Measurements from ENCODE around the gene PLXND1.
A peak's percentile ranks its signal among the peaks of the same experiment; 100 is the strongest.

PLXND1 gene

GRCh38 chr3:129627350-129628168 lies 21.1 kb upstream of the PLXND1 start:
- DNase-seq: peak; percentile 73

- DNase-seq: peak; percentile 86
These were observed 20.4 kb upstream of the PLXND1 start for GRCh38 chr3:129626744-129627349.

GRCh38 chr3:129625072-129625874 lies 18.8 kb upstream of the PLXND1 start:
- DNase-seq: no peak

- DNase-seq: no peak
These were observed 18.0 kb upstream of the PLXND1 start for GRCh38 chr3:129624347-129625071.

GRCh38 chr3:129623447-129624118 lies 17.1 kb upstream of the PLXND1 start:
- DNase-seq: no peak

GRCh38 chr3:129622933-129623332 lies 16.5 kb upstream of the PLXND1 start:
- no peak for DNase-seq

- DNase-seq: no peak
These were observed 15.9 kb upstream of the PLXND1 start for GRCh38 chr3:129622226-129622874.

GRCh38 chr3:129621626-129622225 lies 15.2 kb upstream of the PLXND1 start:
- DNase-seq: no peak

- DNase-seq: no peak
These were observed 14.5 kb upstream of the PLXND1 start for GRCh38 chr3:129620828-129621559.

GRCh38 chr3:129619726-129620162 lies 13.3 kb upstream of the PLXND1 start:
- DNase-seq: no peak

- DNase-seq: no peak
These were observed 12.6 kb upstream of the PLXND1 start for GRCh38 chr3:129618901-129619671.

GRCh38 chr3:129618186-129618820 lies 11.8 kb upstream of the PLXND1 start:
- DNase-seq: no peak

- DNase-seq: no peak
These were observed 11.1 kb upstream of the PLXND1 start for GRCh38 chr3:129617381-129618185.

- no peak for DNase-seq
These were observed 10.2 kb upstream of the PLXND1 start for GRCh38 chr3:129616713-129617112.

GRCh38 chr3:129616291-129616690 lies 9.8 kb upstream of the PLXND1 start:
- DNase-seq: no peak

GRCh38 chr3:129615751-129616281 lies 9.3 kb upstream of the PLXND1 start:
- DNase-seq: no peak

GRCh38 chr3:129614927-129615363 lies 8.5 kb upstream of the PLXND1 start:
- no peak for DNase-seq

- no peak for DNase-seq
These were observed 8.0 kb upstream of the PLXND1 start for GRCh38 chr3:129614435-129614834.
